RWPE2 (cell line): ENCODE results near the gene PIK3CG.
"Not testable (repeated sequence)": the region's sequence is repeated elsewhere in the genome, so short reads cannot be mapped to it uniquely, and the experiment has no call there.

Experiments used
- ATAC-seq: fragments of 200-7000 bp; cut with Tn5 transposase; 3 replicates; pipeline ENCODE4 v1.9.1; 2021; ENCODE audit warnings: low read depth
- DNase-seq: peaks from one replicate; pipeline ENCODE4 v3.0.0-alpha.2; 2020; ENCODE audit warnings: low spot score
- H3K27ac ChIP-seq: fragments of 450-650 bp; 2 replicates; pipeline ENCODE4 v1.5.1; 2017; ENCODE audit warnings: mild to moderate bottlenecking; ENCODE audit not compliant: poor library complexity, severe bottlenecking
- H3K27me3 ChIP-seq: fragments of 250-450 bp; sonication (Bioruptor Pico); 2 replicates; pipeline ENCODE4 v1.5.1; 2021; ENCODE audit warnings: mild to moderate bottlenecking, moderate library complexity; ENCODE audit not compliant: insufficient read depth, poor library complexity, severe bottlenecking
- H3K36me3 ChIP-seq: fragments of 250-450 bp; sonication (Bioruptor Pico); 2 replicates; pipeline ENCODE4 v1.5.1; 2020; ENCODE audit warnings: low read depth, mild to moderate bottlenecking, moderate library complexity
- H3K4me1 ChIP-seq: fragments of 250-450 bp; sonication (Bioruptor Pico); 2 replicates; pipeline ENCODE4 v1.5.1; 2021; ENCODE audit warnings: mild to moderate bottlenecking, moderate library complexity; ENCODE audit not compliant: insufficient read depth, poor library complexity, severe bottlenecking
- H3K4me3 ChIP-seq: fragments of 250-450 bp; sonication (Bioruptor Pico); 2 replicates; pipeline ENCODE4 v1.5.1; 2021; ENCODE audit warnings: mild to moderate bottlenecking, moderate library complexity; ENCODE audit not compliant: severe bottlenecking
- H3K9me3 ChIP-seq: fragments of 250-450 bp; sonication (Bioruptor Pico); 2 replicates; pipeline ENCODE4 v1.5.1; 2021; ENCODE audit warnings: mild to moderate bottlenecking, moderate library complexity; ENCODE audit not compliant: severe bottlenecking
- CTCF ChIP-seq: fragments of 450-650 bp; IDR thresholded peaks from one replicate; pipeline ENCODE4 v1.5.1; 2017; ENCODE audit warnings: mild to moderate bottlenecking, moderate library complexity; ENCODE audit not compliant: poor library complexity, severe bottlenecking

The PIK3CG gene

DNA sequence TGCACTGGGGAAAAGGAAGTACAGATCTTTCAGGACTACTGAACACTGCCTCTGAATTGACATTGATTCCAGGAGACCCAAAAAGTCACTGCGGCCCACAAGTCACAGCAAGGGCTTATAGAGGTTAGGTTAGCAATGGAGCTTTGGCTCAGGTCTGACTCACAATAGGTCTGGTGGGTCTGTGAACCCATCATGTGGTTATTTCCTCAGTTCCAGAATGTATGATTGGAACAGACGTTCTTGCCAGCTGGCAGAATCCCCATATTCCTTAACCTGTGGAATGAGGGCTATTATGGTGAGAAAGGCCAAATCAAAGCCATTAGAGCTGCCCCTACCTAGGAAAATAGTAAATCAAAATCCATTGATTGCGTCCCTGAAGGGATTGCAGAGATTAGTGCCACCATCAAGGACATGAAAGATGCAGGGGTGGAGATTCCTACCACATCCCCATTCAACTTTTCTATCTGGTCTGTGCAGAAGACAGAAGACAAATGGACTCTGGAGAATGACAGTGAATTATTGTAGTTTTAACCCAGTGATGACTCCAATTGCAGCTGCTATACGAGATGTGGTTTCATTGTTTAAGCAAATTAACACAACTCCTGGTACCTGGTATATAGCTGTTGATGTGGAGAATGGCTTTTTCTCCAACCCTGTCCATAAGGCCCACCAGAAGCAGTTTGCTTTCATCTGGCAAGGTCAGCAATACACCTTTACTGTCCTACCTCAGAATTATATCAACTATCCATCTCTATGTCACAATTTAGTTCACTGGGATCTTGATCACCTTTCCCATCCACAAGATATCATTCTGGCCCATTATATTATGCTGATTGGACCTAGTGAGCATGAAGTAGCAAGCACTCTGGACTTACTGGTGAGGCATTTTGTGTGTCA is 44.5 kb upstream of the PIK3CG start:
- Histone ChIP-seq H3K9me3 (no peaks in the 10 kb centered on the region), H3K4me3 (no peak overlapping the region), H3K27me3 (no peaks in the 10 kb centered on the region), H3K4me1 (no peaks in the 10 kb centered on the region), H3K27ac (no peak overlapping the region), H3K36me3 (no peaks in the 10 kb centered on the region)
- ATAC-seq = no peak
- no peak for TF ChIP-seq CTCF
- DNase-seq = no peak

DNA sequence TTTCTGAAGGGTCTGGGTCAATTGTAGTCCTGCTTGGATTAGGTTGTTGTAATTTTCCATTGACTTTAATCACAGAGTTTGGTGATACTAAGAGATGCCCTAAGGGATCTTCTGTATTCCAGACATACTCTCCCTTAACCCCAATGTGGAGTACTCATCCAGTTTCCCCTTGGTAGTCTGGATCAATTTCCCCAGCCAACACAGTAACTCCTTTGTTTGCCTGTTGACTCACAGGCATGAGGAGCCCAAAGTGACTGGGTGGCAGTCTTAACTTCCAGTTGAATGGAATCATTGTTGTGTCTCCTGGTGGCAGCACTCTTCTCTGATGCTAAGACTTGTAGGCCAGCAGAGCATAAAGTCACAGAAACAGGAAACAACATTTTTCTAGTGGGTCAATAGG is 41.5 kb upstream of the PIK3CG start:
- Histone ChIP-seq H3K4me3 (no peak overlapping the region), H3K9me3 (no peaks in the 10 kb centered on the region), H3K4me1 (no peaks in the 10 kb centered on the region), H3K27me3 (no peaks in the 10 kb centered on the region), H3K27ac (no peak overlapping the region), H3K36me3 (no peaks in the 10 kb centered on the region)
- no peak for TF ChIP-seq CTCF
- ATAC-seq = no peak
- no peak for DNase-seq

DNA sequence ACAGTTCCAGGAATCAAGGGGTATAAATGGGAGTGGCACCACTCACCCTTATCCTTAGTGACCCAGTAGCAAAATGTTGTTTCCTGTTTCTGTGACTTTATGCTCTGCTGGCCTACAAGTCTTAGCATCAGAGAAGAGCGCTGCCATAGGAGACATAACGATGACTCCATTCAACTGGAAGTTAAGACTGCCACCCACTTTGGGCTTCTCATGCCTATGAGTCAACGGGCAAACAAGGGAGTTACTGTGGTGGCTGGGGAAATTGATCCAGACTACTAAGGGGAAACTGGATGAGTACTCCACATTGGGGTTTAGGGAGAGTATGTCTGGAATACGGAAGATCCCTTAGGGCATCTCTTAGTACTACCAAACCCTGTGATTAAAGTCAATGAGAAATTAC is 40.6 kb upstream of the PIK3CG start:
- no peak for DNase-seq

GRCh38 chr7:106827626-106828025 is 37.5 kb upstream of the PIK3CG start:
- Histone ChIP-seq H3K27me3 (no peaks in the 10 kb centered on the region), H3K4me1 (no peaks in the 10 kb centered on the region), H3K9me3 (no peaks in the 10 kb centered on the region), H3K4me3 (no peak overlapping the region), H3K36me3 (no peaks in the 10 kb centered on the region), H3K27ac (no peak overlapping the region)
- no peak for TF ChIP-seq CTCF
- ATAC-seq = no peak
- no peak for DNase-seq

More for the DNA sequence above, 40.6 kb upstream of the PIK3CG start:
- H3K9me3 ChIP-seq = no peaks in the 10 kb centered on the region
- no peak overlapping the region for H3K27ac ChIP-seq
- no peak for ATAC-seq
- no peaks in the 10 kb centered on the region for H3K4me1 ChIP-seq
- H3K27me3 ChIP-seq = no peaks in the 10 kb centered on the region
- no peaks in the 10 kb centered on the region for H3K36me3 ChIP-seq
- no peak for TF ChIP-seq CTCF
- H3K4me3 ChIP-seq = no peak overlapping the region

DNA sequence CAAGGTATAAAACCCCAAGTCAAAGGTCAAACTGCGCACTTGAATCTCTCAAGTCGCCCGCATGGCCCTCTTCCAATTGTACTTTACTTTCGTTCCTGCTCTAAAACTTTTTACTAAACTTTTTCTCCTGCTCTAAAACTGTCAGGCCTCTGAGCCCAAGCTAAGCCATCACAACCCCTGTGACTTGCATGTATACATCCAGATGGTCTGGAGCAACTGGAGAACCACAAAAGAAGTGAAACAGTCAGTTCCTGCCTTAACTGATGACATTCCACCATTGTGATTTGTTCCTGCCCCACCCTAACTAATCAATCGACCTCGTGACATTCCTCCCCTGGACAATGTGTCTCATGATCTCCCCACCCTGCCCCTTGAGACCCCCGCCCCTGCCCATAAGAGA is 35.6 kb upstream of the PIK3CG start:
- no peaks in the 10 kb centered on the region for H3K9me3 ChIP-seq
- DNase-seq (no peak), ATAC-seq (no peak)
- no peak for TF ChIP-seq CTCF
- no peaks in the 10 kb centered on the region for H3K27me3 ChIP-seq
- H3K36me3 ChIP-seq = no peaks in the 10 kb centered on the region
- H3K4me3 ChIP-seq = no peak overlapping the region
- no peaks in the 10 kb centered on the region for H3K4me1 ChIP-seq
- H3K27ac ChIP-seq = no peak overlapping the region

DNA sequence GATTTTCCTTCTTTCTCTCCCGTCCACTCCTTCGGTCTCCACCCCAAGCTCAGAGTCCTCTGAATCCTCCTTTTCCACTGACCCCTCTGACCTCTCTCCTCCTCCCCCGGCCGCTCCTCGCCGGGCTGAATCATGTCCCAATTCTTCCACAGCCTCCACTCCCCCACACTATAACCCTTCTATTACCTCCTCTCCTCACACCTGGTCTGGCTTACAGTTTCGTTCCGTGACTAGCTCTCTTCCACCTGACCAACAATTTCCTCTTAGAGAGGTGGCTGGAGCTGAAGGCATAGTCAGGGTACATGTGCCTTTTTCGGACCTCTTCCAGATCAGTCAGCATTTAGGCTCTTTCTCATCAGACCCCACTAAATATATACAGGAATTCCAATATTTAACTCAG is 34.2 kb upstream of the PIK3CG start:
- ATAC-seq, H3K36me3 ChIP-seq, H3K4me1 ChIP-seq, H3K27me3 ChIP-seq, H3K9me3 ChIP-seq, H3K4me3 ChIP-seq, H3K27ac ChIP-seq, DNase-seq: not testable (repeated sequence)
